Adipocyte (in vitro differentiated cells): ENCODE results near the gene MUC4.
"Not testable (repeated sequence)": the region's sequence is repeated elsewhere in the genome, so short reads cannot be mapped to it uniquely, and the experiment has no call there.

Experiments
- DNase-seq: peaks from one replicate; pipeline ENCODE4 v3.0.0-alpha.2; 2015; ENCODE audit warnings: low read depth
- H3K27me3 ChIP-seq: replicated peaks from 2 replicates; pipeline ENCODE4 v1.7.0; 2013; ENCODE audit warnings: mild to moderate bottlenecking, low read length, moderate library complexity; ENCODE audit not compliant: control insufficient read depth, insufficient read depth
- H3K36me3 ChIP-seq: 2 replicates; pipeline ENCODE4 v1.7.0; 2013; ENCODE audit warnings: low read length, mild to moderate bottlenecking, moderate library complexity; ENCODE audit not compliant: control insufficient read depth, insufficient read depth, severe bottlenecking
- H3K4me1 ChIP-seq: 2 replicates; pipeline ENCODE4 v1.7.0; 2013; ENCODE audit warnings: mild to moderate bottlenecking, low read length, moderate library complexity; ENCODE audit not compliant: control insufficient read depth, insufficient read depth
- H3K4me3 ChIP-seq: 2 replicates; pipeline ENCODE4 v1.7.0; 2013; ENCODE audit warnings: mild to moderate bottlenecking, low read length, moderate library complexity
- H3K9ac ChIP-seq: 2 replicates; pipeline ENCODE4 v1.7.0; 2013; ENCODE audit warnings: mild to moderate bottlenecking, low read length, moderate library complexity
- H3K9me3 ChIP-seq: 2 replicates; pipeline ENCODE4 v1.7.0; 2013; ENCODE audit warnings: mild to moderate bottlenecking, low read length, moderate library complexity; ENCODE audit not compliant: control insufficient read depth

Gene MUC4

GRCh38 chr3:195794708-195795107 lies 17.0 kb downstream of the MUC4 start:
- Histone ChIP-seq H3K27me3 (peaks cover 24% of the 10 kb centered on the region), H3K9ac (no peak overlapping the region), H3K4me3 (no peak overlapping the region), H3K4me1 (no peaks in the 10 kb centered on the region), H3K36me3 (no peaks in the 10 kb centered on the region), H3K9me3 (peaks cover 17% of the 10 kb centered on the region)
- DNase-seq, result no peak

- not testable (repeated sequence) for H3K4me3 ChIP-seq, H3K4me1 ChIP-seq, DNase-seq, H3K9ac ChIP-seq, H3K36me3 ChIP-seq
- H3K27me3 ChIP-seq, result peaks cover 32% of the 10 kb centered on the region
- H3K9me3 ChIP-seq, result peaks cover 17% of the 10 kb centered on the region
These were observed 19.1 kb downstream of the MUC4 start for GRCh38 chr3:195792621-195793020.

GRCh38 chr3:195790901-195791300 lies 20.8 kb downstream of the MUC4 start:
- Histone ChIP-seq H3K36me3 (no peaks in the 10 kb centered on the region), H3K27me3 (peaks cover 32% of the 10 kb centered on the region), H3K9me3 (peaks cover 17% of the 10 kb centered on the region), H3K4me3 (no peak overlapping the region), H3K4me1 (no peaks in the 10 kb centered on the region), H3K9ac (no peak overlapping the region)
- DNase-seq, result no peak

- Histone ChIP-seq H3K4me1 (no peaks in the 10 kb centered on the region), H3K36me3 (no peaks in the 10 kb centered on the region), H3K27me3 (peaks cover 29% of the 10 kb centered on the region), H3K9ac (no peak overlapping the region), H3K4me3 (no peak overlapping the region), H3K9me3 (peaks cover 17% of the 10 kb centered on the region)
- no peak for DNase-seq
These were observed 22.8 kb downstream of the MUC4 start for GRCh38 chr3:195788711-195789581.

GRCh38 chr3:195785781-195786405 lies 25.8 kb downstream of the MUC4 start:
- not testable (repeated sequence) for H3K4me3 ChIP-seq, H3K36me3 ChIP-seq, H3K9me3 ChIP-seq, H3K9ac ChIP-seq, H3K4me1 ChIP-seq, DNase-seq
- H3K27me3 ChIP-seq, result peaks cover 24% of the 10 kb centered on the region

- H3K4me1 ChIP-seq, H3K36me3 ChIP-seq, H3K4me3 ChIP-seq, DNase-seq, H3K27me3 ChIP-seq, H3K9me3 ChIP-seq, H3K9ac ChIP-seq: not testable (repeated sequence)
These were observed 27.7 kb downstream of the MUC4 start for GRCh38 chr3:195784031-195784430.

GRCh38 chr3:195781236-195781635 lies 30.5 kb downstream of the MUC4 start:
- H3K9ac ChIP-seq, H3K27me3 ChIP-seq, H3K36me3 ChIP-seq, DNase-seq, H3K9me3 ChIP-seq, H3K4me3 ChIP-seq, H3K4me1 ChIP-seq: not testable (repeated sequence)

GRCh38 chr3:195777975-195778374 lies 33.8 kb downstream of the MUC4 start:
- no peak for DNase-seq
- no peaks in the 10 kb centered on the region for H3K27me3 ChIP-seq

GRCh38 chr3:195774917-195775316 lies 36.8 kb downstream of the MUC4 start:
- Histone ChIP-seq H3K9me3 (no peaks in the 10 kb centered on the region), H3K27me3 (peaks cover 4% of the 10 kb centered on the region), H3K4me3 (no peak overlapping the region), H3K4me1 (no peaks in the 10 kb centered on the region), H3K36me3 (no peaks in the 10 kb centered on the region), H3K9ac (no peak overlapping the region)
- peak; percentile 65 for DNase-seq

More at GRCh38 chr3:195777975-195778374, 33.8 kb downstream of the MUC4 start:
- Histone ChIP-seq H3K4me1 (no peaks in the 10 kb centered on the region), H3K9me3 (no peaks in the 10 kb centered on the region), H3K36me3 (no peaks in the 10 kb centered on the region), H3K4me3 (no peak overlapping the region), H3K9ac (no peak overlapping the region)

GRCh38 chr3:195773956-195774537 lies 37.7 kb downstream of the MUC4 start:
- no peaks in the 10 kb centered on the region for H3K4me1 ChIP-seq
- no peak for DNase-seq
- H3K36me3 ChIP-seq, result no peaks in the 10 kb centered on the region
- no peak overlapping the region for H3K4me3 ChIP-seq
- peaks cover 10% of the 10 kb centered on the region for H3K27me3 ChIP-seq
- no peaks in the 10 kb centered on the region for H3K9me3 ChIP-seq
- H3K9ac ChIP-seq, result no peak overlapping the region

- Histone ChIP-seq H3K9me3 (no peaks in the 10 kb centered on the region), H3K27me3 (peaks cover 22% of the 10 kb centered on the region), H3K9ac (no peak overlapping the region), H3K4me3 (no peak overlapping the region), H3K4me1 (no peaks in the 10 kb centered on the region), H3K36me3 (no peaks in the 10 kb centered on the region)
- DNase-seq, result no peak
These were observed 40.0 kb downstream of the MUC4 start for GRCh38 chr3:195771646-195772300.
